Skin epidermis (tissue), 12 donors: ENCODE results near the gene PAQR4.
A peak's percentile ranks its signal among the peaks of the same experiment; 100 is the strongest.
"Not testable (repeated sequence)": the region's sequence is repeated elsewhere in the genome, so short reads cannot be mapped to it uniquely, and the experiment has no call there.

Source experiments
- H3K27ac ChIP-seq, 21 experiments: fragments of 200-600 bp; sonication (generic) in 11 of 21; one replicate each; pipeline ENCODE4 v1.5.0; 2020; ENCODE audit warnings: mild to moderate bottlenecking in 3 of 21, inconsistent platforms in 2 of 21, moderate library complexity in 2 of 21
- H3K4me3 ChIP-seq, 7 experiments: fragments of 200-600 bp; sonication (generic) in 2 of 7; one replicate each; pipeline ENCODE4 v1.5.0; 2020; ENCODE audit warnings: inconsistent platforms in 2 of 7, mild to moderate bottlenecking in 2 of 7, moderate library complexity in 1 of 7

PAQR4 gene

GRCh38 chr16:2968738-2969544 lies at the start of gene PAQR4:
TSS of gene PAQR4 (plus strand) at chr16:2969348. CDS start at chr16:2969675, 327 bp downstream.
- peak within 1 kb of the TSS in 20 of 21 experiments; percentile 39 to 85 (median 62) for H3K27ac ChIP-seq

GRCh38 chr16:2919511-2920255 lies 49.5 kb upstream of the PAQR4 start:
- Histone ChIP-seq H3K27ac (peak overlapping the region in 4 of 21 experiments; percentile 7 to 57 (median 34)), H3K4me3 (no peak overlapping the region)

More at GRCh38 chr16:2968738-2969544, at the start of gene PAQR4:
- H3K4me3 ChIP-seq, result peak within 1 kb of the TSS; percentile 70 to 86 (median 74)

- no peak overlapping the region for H3K27ac ChIP-seq
- no peak overlapping the region for H3K4me3 ChIP-seq
These were observed 45.7 kb upstream of the PAQR4 start for GRCh38 chr16:2923481-2923880.

DNA sequence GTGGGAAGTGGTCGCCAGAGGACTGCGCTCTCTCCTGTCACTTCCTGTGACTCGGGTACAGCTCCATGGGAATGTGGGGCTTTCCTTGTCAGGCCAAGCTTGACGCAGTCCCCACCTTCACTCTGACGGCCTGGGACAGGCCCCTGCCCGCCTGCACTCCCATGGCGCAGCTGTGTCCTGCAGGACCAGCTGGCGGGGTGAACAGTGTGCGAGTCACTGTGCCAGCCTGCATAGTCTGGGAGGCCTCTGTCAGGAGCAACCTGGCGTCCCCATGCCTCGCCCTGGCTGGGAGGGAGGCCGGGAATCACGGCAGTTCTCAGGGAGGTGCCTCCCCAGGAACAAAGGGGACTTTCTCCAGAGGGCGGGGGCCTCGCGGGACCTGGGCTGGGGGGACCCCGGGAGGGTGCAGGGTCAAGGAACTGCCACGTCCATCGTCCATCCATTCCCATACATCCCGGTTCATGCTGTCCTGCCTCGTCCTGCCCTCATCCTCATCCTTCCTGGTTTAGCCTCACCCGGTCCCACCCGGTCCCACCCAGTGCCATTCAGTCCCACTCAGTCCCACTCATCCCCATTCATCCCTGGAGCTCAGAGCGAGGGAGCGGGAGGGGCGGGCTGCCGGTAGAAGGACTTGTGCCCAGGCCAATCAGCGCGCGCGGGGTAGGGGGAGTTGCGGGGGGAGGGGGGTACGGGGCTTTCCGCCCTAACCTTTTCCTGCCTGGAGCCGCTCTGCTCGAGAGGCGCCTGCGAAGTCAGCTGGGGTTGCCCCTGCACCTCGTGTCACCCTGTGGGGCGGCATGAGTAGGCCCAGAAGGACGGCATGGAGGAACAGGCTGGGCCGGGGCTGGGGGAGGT lies 44.0 kb upstream of the PAQR4 start:
- no peak overlapping the region for H3K4me3 ChIP-seq
- peak overlapping the region in 3 of 21 experiments; percentile 49 to 57 (median 56) for H3K27ac ChIP-seq

- Histone ChIP-seq H3K27ac (peak overlapping the region in 2 of 21 experiments; percentile 49 to 56), H3K4me3 (no peak overlapping the region)
These were observed 43.0 kb upstream of the PAQR4 start for GRCh38 chr16:2925951-2926649.

DNA sequence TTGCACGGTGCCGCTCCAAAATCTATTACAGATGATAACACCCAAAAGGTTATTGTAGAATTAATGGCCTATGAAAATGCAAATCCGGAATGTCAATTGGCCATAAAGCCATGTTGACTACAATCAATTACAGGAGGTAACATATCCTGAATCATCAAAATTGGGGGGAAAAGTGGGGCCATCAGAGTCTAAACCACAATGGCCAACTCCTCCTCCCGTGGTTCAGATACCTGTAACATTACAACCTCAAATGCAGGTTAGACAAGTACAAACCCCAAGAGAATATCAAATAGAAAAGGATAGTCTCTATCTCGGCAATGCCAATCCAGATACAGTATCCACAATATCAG lies 42.5 kb upstream of the PAQR4 start:
- Histone ChIP-seq H3K4me3 (no peak overlapping the region), H3K27ac (peak overlapping the region in 1 of 21 experiments; percentile 22)

DNA sequence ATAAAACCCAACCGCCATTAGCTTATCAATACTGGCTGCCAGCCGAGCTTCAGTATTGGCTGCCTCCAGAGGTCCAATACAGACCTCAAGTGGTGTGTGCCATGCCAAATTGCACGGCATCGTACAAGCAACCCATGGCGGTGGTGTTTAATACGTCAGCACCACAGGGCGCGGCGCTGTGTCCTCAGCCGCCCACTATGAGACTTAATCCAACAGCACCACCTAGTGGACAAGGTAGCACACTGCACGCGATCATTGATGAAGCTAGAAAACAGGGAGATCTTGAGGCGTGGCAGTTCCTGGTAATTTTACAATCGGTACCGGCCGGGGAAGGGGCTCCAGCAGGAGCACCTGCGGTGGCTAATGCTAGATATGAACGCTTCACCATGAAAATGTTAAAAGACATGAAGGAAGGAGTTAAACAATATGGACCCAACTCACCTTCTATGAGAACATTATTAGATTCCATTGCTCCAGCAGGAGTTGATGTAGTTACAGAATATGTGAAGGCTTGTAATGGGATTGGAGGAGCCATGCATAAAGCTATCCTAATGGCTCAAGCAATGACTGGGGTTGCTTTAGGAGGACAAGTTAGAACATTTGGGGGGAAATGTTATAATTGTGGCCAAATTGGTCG lies 42.0 kb upstream of the PAQR4 start:
- Histone ChIP-seq H3K27ac (peak overlapping the region in 1 of 21 experiments; percentile 22), H3K4me3 (no peak overlapping the region)

GRCh38 chr16:2928151-2928550 lies 41.0 kb upstream of the PAQR4 start:
- H3K27ac ChIP-seq, H3K4me3 ChIP-seq: not testable (repeated sequence)

GRCh38 chr16:2928796-2929195 lies 40.4 kb upstream of the PAQR4 start:
- Histone ChIP-seq H3K27ac (no peak overlapping the region), H3K4me3 (no peak overlapping the region)

DNA sequence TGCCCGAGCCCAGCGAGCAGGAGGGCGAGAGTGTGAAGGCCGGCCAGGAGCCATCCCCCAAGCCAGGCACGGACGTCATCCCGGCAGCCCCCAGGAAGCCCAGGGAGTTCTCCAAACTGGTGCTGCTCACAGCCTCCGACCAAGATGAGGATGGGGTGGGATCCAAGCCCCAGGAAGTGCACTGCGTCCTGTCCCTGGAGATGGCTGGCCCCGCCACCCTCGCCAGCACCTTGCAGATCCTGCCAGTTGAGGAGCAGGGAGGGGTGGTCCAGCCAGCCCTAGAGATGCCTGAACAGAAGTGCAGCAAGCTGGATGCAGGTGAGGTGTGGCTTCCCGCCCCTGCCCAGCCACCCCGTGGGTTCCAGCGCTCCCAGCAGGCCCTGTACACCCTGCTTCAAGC lies 39.5 kb upstream of the PAQR4 start:
- no peak overlapping the region for H3K27ac ChIP-seq
- H3K4me3 ChIP-seq, result no peak overlapping the region

- Histone ChIP-seq H3K27ac (no peak overlapping the region), H3K4me3 (no peak overlapping the region)
These were observed 38.9 kb upstream of the PAQR4 start for GRCh38 chr16:2930236-2930635.

GRCh38 chr16:2931231-2931914 lies 37.8 kb upstream of the PAQR4 start:
- H3K27ac ChIP-seq, H3K4me3 ChIP-seq: not testable (repeated sequence)

DNA sequence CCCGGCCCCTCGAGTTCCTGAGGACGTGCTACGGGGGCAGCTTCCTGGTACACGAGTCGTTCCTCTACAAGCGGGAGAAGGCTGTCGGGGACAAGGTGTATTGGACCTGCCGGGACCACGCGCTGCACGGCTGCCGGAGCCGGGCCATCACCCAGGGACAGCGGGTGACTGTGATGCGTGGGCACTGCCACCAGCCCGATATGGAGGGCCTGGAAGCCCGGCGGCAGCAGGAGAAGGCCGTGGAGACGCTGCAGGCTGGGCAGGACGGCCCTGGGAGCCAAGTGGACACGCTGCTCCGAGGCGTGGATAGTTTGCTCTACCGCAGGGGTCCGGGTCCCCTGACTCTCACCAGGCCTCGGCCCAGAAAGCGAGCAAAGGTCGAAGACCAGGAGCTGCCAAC lies 36.0 kb upstream of the PAQR4 start:
- Histone ChIP-seq H3K4me3 (no peak overlapping the region), H3K27ac (no peak overlapping the region)

- H3K27ac ChIP-seq, result no peak overlapping the region
- no peak overlapping the region for H3K4me3 ChIP-seq
These were observed 35.4 kb upstream of the PAQR4 start for GRCh38 chr16:2933701-2934100.

- Histone ChIP-seq H3K4me3 (no peak overlapping the region), H3K27ac (no peak overlapping the region)
These were observed 34.7 kb upstream of the PAQR4 start for GRCh38 chr16:2934450-2934849.

GRCh38 chr16:2936436-2937011 lies 32.6 kb upstream of the PAQR4 start:
- no peak overlapping the region for H3K27ac ChIP-seq
- no peak overlapping the region for H3K4me3 ChIP-seq

- no peak overlapping the region for H3K27ac ChIP-seq
These were observed 32.0 kb upstream of the PAQR4 start for GRCh38 chr16:2937170-2937569.

DNA sequence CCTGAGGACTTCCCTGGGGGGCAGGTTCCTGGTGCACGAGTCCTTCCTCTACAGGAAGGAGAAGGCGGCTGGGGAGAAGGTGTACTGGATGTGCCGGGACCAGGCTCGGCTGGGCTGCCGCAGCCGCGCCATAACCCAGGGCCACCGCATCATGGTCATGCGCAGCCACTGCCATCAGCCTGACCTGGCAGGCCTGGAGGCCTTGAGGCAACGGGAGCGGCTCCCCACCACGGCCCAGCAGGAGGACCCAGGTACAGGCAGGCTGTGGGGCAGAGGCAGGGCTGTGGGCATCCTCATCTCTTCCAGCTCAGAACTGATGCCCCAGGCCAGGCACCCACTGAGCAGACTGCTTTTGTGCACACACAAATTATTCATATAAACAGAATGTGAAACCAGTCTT lies 30.9 kb upstream of the PAQR4 start:
- H3K27ac ChIP-seq, result no peak overlapping the region

More at GRCh38 chr16:2937170-2937569, 32.0 kb upstream of the PAQR4 start:
- H3K4me3 ChIP-seq, result no peak overlapping the region

More for the DNA sequence above, 30.9 kb upstream of the PAQR4 start:
- no peak overlapping the region for H3K4me3 ChIP-seq
